HG02938 (cell line): ENCODE data around the gene MYH10.
A peak's percentile ranks its signal among the peaks of the same experiment; 100 is the strongest.

Experiments
- ATAC-seq: cut with Tn5 transposase; IDR thresholded peaks from one replicate; pipeline ENCODE4 v1.9.1; 2021; ENCODE audit warnings: mild to moderate bottlenecking, moderate library complexity; ENCODE audit not compliant: unreplicated experiment

Gene MYH10

GRCh38 chr17:8649157-8650118, 18.9 kb upstream of the MYH10 start:
- ATAC-seq, result no peak

- ATAC-seq, result no peak
Observed at GRCh38 chr17:8647956-8648355, 17.4 kb upstream of the MYH10 start.

GRCh38 chr17:8647202-8647601, 16.7 kb upstream of the MYH10 start:
- no peak for ATAC-seq

- no peak for ATAC-seq
Observed at GRCh38 chr17:8644507-8644902, 14.0 kb upstream of the MYH10 start.

GRCh38 chr17:8643855-8644506, 13.5 kb upstream of the MYH10 start:
- ATAC-seq, result no peak

- no peak for ATAC-seq
Observed at GRCh38 chr17:8639709-8640108, 9.2 kb upstream of the MYH10 start.

- no peak for ATAC-seq
Observed at GRCh38 chr17:8632061-8632460, 1.5 kb upstream of the MYH10 start.

GRCh38 chr17:8631554-8631877, 991 bp upstream of the MYH10 start:
- no peak for ATAC-seq

- peak; percentile 96 for ATAC-seq
Observed at GRCh38 chr17:8630802-8631553, 453 bp upstream of the MYH10 start.

GRCh38 chr17:8629371-8630226, 926 bp downstream of the MYH10 start:
- no peak for ATAC-seq

GRCh38 chr17:8628609-8629169, 1.8 kb downstream of the MYH10 start:
- ATAC-seq, result no peak

- ATAC-seq, result no peak
Observed at GRCh38 chr17:8628172-8628571, 2.4 kb downstream of the MYH10 start.

- ATAC-seq, result no peak
Observed at GRCh38 chr17:8623591-8623990, 6.9 kb downstream of the MYH10 start.

GRCh38 chr17:8622191-8622590, 8.3 kb downstream of the MYH10 start:
- no peak for ATAC-seq

GRCh38 chr17:8621585-8621984, 8.9 kb downstream of the MYH10 start:
- no peak for ATAC-seq

- ATAC-seq, result no peak
Observed at GRCh38 chr17:8619294-8619693, 11.2 kb downstream of the MYH10 start.

GRCh38 chr17:8618825-8619224, 11.7 kb downstream of the MYH10 start:
- no peak for ATAC-seq

- ATAC-seq, result no peak
Observed at GRCh38 chr17:8614988-8615387, 15.5 kb downstream of the MYH10 start.

- ATAC-seq, result no peak
Observed at GRCh38 chr17:8611619-8612298, 18.8 kb downstream of the MYH10 start.

- no peak for ATAC-seq
Observed at GRCh38 chr17:8611137-8611536, 19.4 kb downstream of the MYH10 start.
